GM06990 (cell line): ENCODE measurements around the gene HIF1A.
"Not testable (repeated sequence)": the region's sequence is repeated elsewhere in the genome, so short reads cannot be mapped to it uniquely, and the experiment has no call there.

ENCODE experiments used
- DNase-seq: peaks from one replicate; pipeline ENCODE4 v3.0.0-alpha.2; 2011; ENCODE audit not compliant: insufficient read length; ENCODE audit errors: extremely low read depth
- H3K27me3 ChIP-seq: replicated peaks from 2 replicates; pipeline ENCODE4 v1.6.0; 2011; ENCODE audit warnings: low read length; ENCODE audit not compliant: control insufficient read depth, insufficient read depth
- H3K36me3 ChIP-seq: 2 replicates; pipeline ENCODE4 v1.5.1; 2011; ENCODE audit warnings: low read length; ENCODE audit not compliant: control insufficient read depth, insufficient read depth
- H3K4me3 ChIP-seq: replicated peaks from 2 replicates; pipeline ENCODE4 v1.5.1; 2011; ENCODE audit warnings: low read depth, mild to moderate bottlenecking, control low read depth, low read length
- CTCF ChIP-seq: IDR thresholded peaks from 2 replicates; pipeline ENCODE4 v1.5.1; 2011; ENCODE audit warnings: low read length, control low read depth, mild to moderate bottlenecking, inconsistent platforms; ENCODE audit not compliant: insufficient read depth, poor library complexity, severe bottlenecking

Gene HIF1A

GRCh38 chr14:61753631-61754030, 58.3 kb downstream of the HIF1A start:
- no peak for DNase-seq
- Histone ChIP-seq H3K4me3 (no peak overlapping the region), H3K36me3 (no peaks in the 10 kb centered on the region; the same call in 1 of the 2 replicates), H3K27me3 (no peaks in the 10 kb centered on the region)
- TF ChIP-seq CTCF = no peak

GRCh38 chr14:61754627-61755381, 59.5 kb downstream of the HIF1A start:
- DNase-seq = no peak
- TF ChIP-seq CTCF = no peak
- Histone ChIP-seq H3K36me3 (no peaks in the 10 kb centered on the region), H3K4me3 (no peak overlapping the region), H3K27me3 (no peaks in the 10 kb centered on the region)

- not testable (repeated sequence) for DNase-seq, H3K4me3 ChIP-seq, H3K27me3 ChIP-seq, H3K36me3 ChIP-seq
These were observed 60.0 kb downstream of the HIF1A start for GRCh38 chr14:61755382-61755742.

- DNase-seq = no peak
- no peaks in the 10 kb centered on the region for H3K27me3 ChIP-seq
- TF ChIP-seq CTCF = no peak
- no peaks in the 10 kb centered on the region for H3K36me3 ChIP-seq
- no peak overlapping the region for H3K4me3 ChIP-seq
These were observed 60.8 kb downstream of the HIF1A start for GRCh38 chr14:61756135-61756534.

- TF ChIP-seq CTCF = no peak
- DNase-seq = no peak
- Histone ChIP-seq H3K36me3 (no peaks in the 10 kb centered on the region), H3K27me3 (no peaks in the 10 kb centered on the region), H3K4me3 (no peak overlapping the region)
These were observed 64.6 kb downstream of the HIF1A start for GRCh38 chr14:61759878-61760277.

GRCh38 chr14:61761557-61761956, 66.2 kb downstream of the HIF1A start:
- no peak for TF ChIP-seq CTCF
- Histone ChIP-seq H3K4me3 (peak overlapping the region; percentile 53), H3K27me3 (no peaks in the 10 kb centered on the region), H3K36me3 (no peaks in the 10 kb centered on the region)
- no peak for DNase-seq
